ENCODE results near the gene PLCH1. TPM values are rescaled to one million over a fixed set of nuclear protein-coding genes. Genes with fewer than 3 reads are reported as not detected.

PLCH1 gene, protein sequence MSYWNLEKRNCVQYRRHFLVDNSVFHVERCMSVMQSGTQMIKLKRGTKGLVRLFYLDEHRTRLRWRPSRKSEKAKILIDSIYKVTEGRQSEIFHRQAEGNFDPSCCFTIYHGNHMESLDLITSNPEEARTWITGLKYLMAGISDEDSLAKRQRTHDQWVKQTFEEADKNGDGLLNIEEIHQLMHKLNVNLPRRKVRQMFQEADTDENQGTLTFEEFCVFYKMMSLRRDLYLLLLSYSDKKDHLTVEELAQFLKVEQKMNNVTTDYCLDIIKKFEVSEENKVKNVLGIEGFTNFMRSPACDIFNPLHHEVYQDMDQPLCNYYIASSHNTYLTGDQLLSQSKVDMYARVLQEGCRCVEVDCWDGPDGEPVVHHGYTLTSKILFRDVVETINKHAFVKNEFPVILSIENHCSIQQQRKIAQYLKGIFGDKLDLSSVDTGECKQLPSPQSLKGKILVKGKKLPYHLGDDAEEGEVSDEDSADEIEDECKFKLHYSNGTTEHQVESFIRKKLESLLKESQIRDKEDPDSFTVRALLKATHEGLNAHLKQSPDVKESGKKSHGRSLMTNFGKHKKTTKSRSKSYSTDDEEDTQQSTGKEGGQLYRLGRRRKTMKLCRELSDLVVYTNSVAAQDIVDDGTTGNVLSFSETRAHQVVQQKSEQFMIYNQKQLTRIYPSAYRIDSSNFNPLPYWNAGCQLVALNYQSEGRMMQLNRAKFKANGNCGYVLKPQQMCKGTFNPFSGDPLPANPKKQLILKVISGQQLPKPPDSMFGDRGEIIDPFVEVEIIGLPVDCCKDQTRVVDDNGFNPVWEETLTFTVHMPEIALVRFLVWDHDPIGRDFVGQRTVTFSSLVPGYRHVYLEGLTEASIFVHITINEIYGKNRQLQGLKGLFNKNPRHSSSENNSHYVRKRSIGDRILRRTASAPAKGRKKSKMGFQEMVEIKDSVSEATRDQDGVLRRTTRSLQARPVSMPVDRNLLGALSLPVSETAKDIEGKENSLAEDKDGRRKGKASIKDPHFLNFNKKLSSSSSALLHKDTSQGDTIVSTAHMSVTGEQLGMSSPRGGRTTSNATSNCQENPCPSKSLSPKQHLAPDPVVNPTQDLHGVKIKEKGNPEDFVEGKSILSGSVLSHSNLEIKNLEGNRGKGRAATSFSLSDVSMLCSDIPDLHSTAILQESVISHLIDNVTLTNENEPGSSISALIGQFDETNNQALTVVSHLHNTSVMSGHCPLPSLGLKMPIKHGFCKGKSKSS (N-terminal part only)
- total RNA-seq = not detected in 2 replicates

DNA sequence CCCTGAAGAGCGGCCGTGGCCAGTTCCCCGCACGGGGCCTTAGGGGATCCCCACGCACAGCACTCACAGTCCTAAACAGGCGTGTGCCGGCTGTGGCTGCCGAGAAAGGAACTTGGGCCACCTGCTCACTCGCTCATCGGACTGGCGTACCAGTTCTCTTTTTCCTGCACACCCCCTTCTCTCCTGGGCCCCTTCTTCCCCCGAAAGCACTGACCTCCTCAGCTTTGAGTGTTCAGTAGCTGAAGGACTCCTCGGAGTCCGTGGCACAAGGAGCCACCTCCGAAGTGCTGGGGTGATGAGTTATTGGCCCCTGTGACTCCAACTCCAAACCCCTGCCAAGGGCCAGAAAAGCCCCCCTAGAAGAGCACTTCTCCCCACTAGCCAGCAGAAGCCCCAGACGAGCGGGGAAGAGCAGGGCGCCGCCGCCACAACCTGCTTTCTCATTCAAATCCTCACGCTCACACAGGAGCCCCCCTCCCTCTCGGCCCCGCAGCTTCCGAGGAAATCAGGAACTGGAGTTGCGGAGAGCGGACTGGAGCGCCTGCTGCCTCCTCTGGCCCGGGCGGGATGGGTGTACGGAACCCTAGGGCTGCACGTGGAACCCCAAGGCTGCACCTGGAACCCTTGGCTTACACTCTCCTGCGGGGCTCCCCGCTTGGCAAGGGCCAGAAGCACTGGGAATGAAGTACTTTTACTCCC lies at the start of gene PLCH1:
TSS of gene PLCH1 (minus strand) at position 446 of the 699 bp plus-strand sequence. CDS start 40,847 bp downstream, outside the sequence.

Other genes with a start within 250 kb of the PLCH1 start
- 0.65 and 1.6 TPM in 2 replicates for gene C3orf33, start 61.2 kb upstream of the PLCH1 start, total RNA-seq
- gene SLC33A1, start 109.4 kb upstream of the PLCH1 start, total RNA-seq = 12.8 and 37.4 TPM in 2 replicates
- 10.0 and 33.7 TPM in 2 replicates for gene GMPS, start 125.6 kb upstream of the PLCH1 start, total RNA-seq

Data from bladder microvascular endothelial cell (primary cell).